Loucy (cell line): Measurements from ENCODE around the gene RPS6KA2.

Source experiments
- H2AFZ ChIP-seq: fragments of 200-600 bp; sonication (generic); 2 replicates; pipeline ENCODE4 v1.6.0; 2016; ENCODE audit warnings: antibody characterized with exemption, mild to moderate bottlenecking, low read length, moderate library complexity
- H3F3A ChIP-seq: fragments of 200-600 bp; 2 replicates; pipeline ENCODE4 v1.6.0; 2016; ENCODE audit warnings: antibody characterized with exemption, low read depth, mild to moderate bottlenecking
- H3K27me3 ChIP-seq: fragments of 200-600 bp; sonication (generic); 2 replicates; pipeline ENCODE4 v1.6.1; 2014; ENCODE audit warnings: low read length, mild to moderate bottlenecking; ENCODE audit not compliant: insufficient read depth, poor library complexity, severe bottlenecking
- H3K36me3 ChIP-seq: fragments of 200-600 bp; sonication (generic); 2 replicates; pipeline ENCODE4 v1.6.1; 2016; ENCODE audit warnings: low read length; ENCODE audit not compliant: insufficient read depth
- H3K4me1 ChIP-seq: fragments of 200-600 bp; sonication (generic); 2 replicates; pipeline ENCODE4 v1.5.1; 2014; ENCODE audit warnings: low read length, mild to moderate bottlenecking; ENCODE audit not compliant: insufficient read depth, poor library complexity, severe bottlenecking
- H3K4me2 ChIP-seq: fragments of 200-600 bp; sonication (generic); 2 replicates; pipeline ENCODE4 v1.6.0; 2014; ENCODE audit warnings: antibody characterized with exemption, low read length, low read depth, mild to moderate bottlenecking; ENCODE audit not compliant: poor library complexity, severe bottlenecking
- H3K4me3 ChIP-seq: fragments of 200-600 bp; sonication (generic); 2 replicates; pipeline ENCODE4 v1.5.1; 2014; ENCODE audit warnings: low read length, mild to moderate bottlenecking, mixed read lengths; ENCODE audit not compliant: poor library complexity, severe bottlenecking
- H3K79me2 ChIP-seq: fragments of 200-600 bp; sonication (generic); 2 replicates; pipeline ENCODE4 v1.6.1; 2014; ENCODE audit warnings: low read length; ENCODE audit not compliant: insufficient read depth
- H3K9ac ChIP-seq: fragments of 200-600 bp; sonication (generic); 2 replicates; pipeline ENCODE4 v1.6.0; 2014; ENCODE audit warnings: mild to moderate bottlenecking, low read depth, low read length, moderate library complexity; ENCODE audit not compliant: poor library complexity, severe bottlenecking
- H3K9me2 ChIP-seq: fragments of 200-600 bp; sonication (generic); replicated peaks from 2 replicates; pipeline ENCODE4 v1.6.1; 2016; ENCODE audit warnings: low read depth, low read length, mixed read lengths
- H3K9me3 ChIP-seq: fragments of 200-600 bp; sonication (generic); 2 replicates; pipeline ENCODE4 v1.6.1; 2014; ENCODE audit warnings: mild to moderate bottlenecking, antibody characterized with exemption, low read length, low read depth; ENCODE audit not compliant: insufficient read depth
- H4K20me1 ChIP-seq: fragments of 200-600 bp; sonication (generic); 2 replicates; pipeline ENCODE4 v1.6.0; 2014; ENCODE audit warnings: antibody characterized with exemption, low read length, mild to moderate bottlenecking; ENCODE audit not compliant: insufficient read depth, poor library complexity, severe bottlenecking
- CTCF ChIP-seq: fragments of 200-600 bp; sonication (generic); conservative IDR thresholded peaks from 2 replicates; pipeline ENCODE4 v1.5.1; 2014; ENCODE audit warnings: mild to moderate bottlenecking, antibody characterized with exemption, low read length
- EZH2phosphoT487 ChIP-seq: fragments of 200-600 bp; IDR thresholded peaks from 2 replicates; pipeline ENCODE4 v1.6.1; 2018; ENCODE audit warnings: antibody characterized with exemption, mild to moderate bottlenecking, moderate library complexity, borderline replicate concordance

RPS6KA2 gene

DNA sequence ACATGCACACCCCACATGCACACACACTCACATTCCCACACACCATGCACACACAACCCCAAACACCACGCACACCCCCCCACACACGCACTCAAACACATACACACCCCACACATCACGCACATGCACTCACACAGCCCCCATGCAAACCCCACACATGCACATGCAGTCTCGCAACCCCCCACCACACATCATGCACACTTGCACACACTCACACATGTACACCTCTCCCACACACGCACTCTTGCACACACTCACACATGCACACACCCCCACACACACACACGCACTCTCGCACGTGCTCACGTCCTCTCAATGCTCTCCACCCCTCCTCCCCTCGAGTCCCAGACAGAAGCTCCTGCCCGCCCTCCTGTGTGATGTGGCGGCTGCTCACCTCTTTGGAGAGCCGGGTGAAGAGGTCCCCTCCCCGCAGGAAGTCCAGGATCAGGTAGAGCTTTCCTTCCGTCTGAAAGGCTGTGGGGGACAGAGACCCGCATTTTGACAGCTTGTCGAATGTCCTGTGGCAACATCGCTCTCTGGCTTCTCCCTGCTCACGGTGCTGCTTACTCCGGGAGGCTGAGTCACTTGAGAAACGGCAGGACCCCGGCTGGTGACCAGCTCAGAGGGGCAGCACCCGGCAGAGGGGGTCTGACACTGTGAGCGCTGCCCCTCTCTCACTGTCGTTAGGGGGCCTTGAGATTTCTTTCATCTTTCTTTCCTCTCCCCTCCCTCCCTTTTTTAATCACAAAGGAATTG lies 119.1 kb downstream of the RPS6KA2 start:
- Histone ChIP-seq H4K20me1 (no peaks in the 10 kb centered on the region), H3K4me3 (no peak overlapping the region), H3K4me1 (no peaks in the 10 kb centered on the region), H3K36me3 (no peaks in the 10 kb centered on the region), H3K79me2 (no peaks in the 10 kb centered on the region), H3K9me2 (no peaks in the 10 kb centered on the region), H3K9me3 (no peaks in the 10 kb centered on the region), H3F3A (no peaks in the 10 kb centered on the region), H2AFZ (no peak overlapping the region), H3K4me2 (no peak overlapping the region), H3K9ac (no peak overlapping the region), H3K27me3 (no peaks in the 10 kb centered on the region)
- TF ChIP-seq EZH2phosphoT487: no peak
- no peak for TF ChIP-seq CTCF

- no peaks in the 10 kb centered on the region for H3K27me3 ChIP-seq
- H3K9me2 ChIP-seq: no peaks in the 10 kb centered on the region
- H3K9me3 ChIP-seq: no peaks in the 10 kb centered on the region
- no peak overlapping the region for H2AFZ ChIP-seq
- H4K20me1 ChIP-seq: no peaks in the 10 kb centered on the region
- no peak overlapping the region for H3K9ac ChIP-seq
- no peak overlapping the region for H3K4me3 ChIP-seq
- no peaks in the 10 kb centered on the region for H3K4me1 ChIP-seq
- H3F3A ChIP-seq: no peaks in the 10 kb centered on the region
- no peaks in the 10 kb centered on the region for H3K79me2 ChIP-seq
- no peaks in the 10 kb centered on the region for H3K36me3 ChIP-seq
- no peak for TF ChIP-seq EZH2phosphoT487
- no peak overlapping the region for H3K4me2 ChIP-seq
These were observed 119.7 kb downstream of the RPS6KA2 start for GRCh38 chr6:166507380-166507779.

DNA sequence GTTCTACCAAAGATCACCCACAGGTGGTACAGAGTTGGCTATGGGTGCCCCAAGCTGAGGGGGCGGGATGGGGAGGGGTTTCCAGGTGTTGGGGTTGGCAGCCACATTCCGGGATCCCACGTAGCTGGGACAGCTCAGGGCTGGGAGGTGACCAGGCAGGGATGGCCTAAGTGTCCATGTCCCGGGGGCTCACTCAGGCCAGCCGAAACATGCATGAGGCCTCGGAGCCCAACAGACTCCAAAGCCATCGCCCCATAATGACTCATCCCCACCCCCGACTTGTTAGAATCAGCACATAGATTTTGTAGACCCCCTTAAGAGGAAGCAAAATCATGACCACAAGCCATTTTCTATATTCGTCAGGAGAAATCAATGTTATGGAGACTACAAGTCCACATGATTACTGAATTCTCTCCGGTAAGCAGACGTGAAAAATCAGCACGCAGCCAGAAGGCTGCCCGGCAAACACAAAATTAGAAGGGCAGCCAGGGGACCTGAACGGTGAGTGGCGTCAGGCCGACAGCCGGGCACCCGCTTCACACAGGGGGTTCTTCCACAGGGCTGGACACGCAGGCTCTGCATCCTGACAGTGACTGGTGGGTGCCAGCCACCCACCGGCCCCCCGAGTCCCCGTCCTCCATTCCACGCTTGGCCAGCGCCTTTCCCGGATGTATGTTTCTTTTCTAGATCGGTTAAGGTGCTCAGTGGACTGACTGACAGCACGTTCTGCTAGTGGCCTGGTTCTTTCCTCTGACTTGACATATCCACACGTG lies 121.7 kb downstream of the RPS6KA2 start:
- Histone ChIP-seq H3K79me2 (no peaks in the 10 kb centered on the region), H3K4me3 (no peak overlapping the region), H2AFZ (no peak overlapping the region), H3K4me1 (no peaks in the 10 kb centered on the region), H3K27me3 (no peaks in the 10 kb centered on the region), H3K4me2 (no peak overlapping the region), H3K9ac (no peak overlapping the region), H3F3A (no peaks in the 10 kb centered on the region), H3K9me3 (no peaks in the 10 kb centered on the region), H4K20me1 (no peaks in the 10 kb centered on the region), H3K9me2 (no peaks in the 10 kb centered on the region), H3K36me3 (no peaks in the 10 kb centered on the region)
- no peak for TF ChIP-seq EZH2phosphoT487
- TF ChIP-seq CTCF: no peak
